ENCODE measurements around the gene SPOP.
"Not testable (repeated sequence)": the region's sequence is repeated elsewhere in the genome, so short reads cannot be mapped to it uniquely, and the experiment has no call there.

SPOP gene

DNA sequence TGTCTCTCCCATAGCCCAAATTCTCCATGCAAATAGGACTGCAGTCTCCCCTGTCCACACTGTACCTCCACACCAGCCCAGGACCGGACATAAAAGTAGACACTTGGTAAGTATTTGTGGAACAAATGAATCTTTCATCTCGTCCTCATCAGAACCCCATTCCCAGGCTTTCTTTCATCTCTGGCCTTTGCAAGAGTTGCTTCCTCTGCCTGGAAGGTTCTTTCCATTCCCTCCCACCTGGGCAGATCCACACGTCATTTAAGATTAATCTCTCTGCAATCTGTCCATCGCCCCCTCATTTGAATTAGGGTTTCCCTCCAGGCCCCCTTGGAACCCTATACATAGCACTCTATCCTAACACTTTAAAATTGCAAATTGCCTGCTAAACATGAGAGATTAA, 106.1 kb downstream of the SPOP start:
- DNase-seq (ENCODE audit: low spot score), result no peak

DNA sequence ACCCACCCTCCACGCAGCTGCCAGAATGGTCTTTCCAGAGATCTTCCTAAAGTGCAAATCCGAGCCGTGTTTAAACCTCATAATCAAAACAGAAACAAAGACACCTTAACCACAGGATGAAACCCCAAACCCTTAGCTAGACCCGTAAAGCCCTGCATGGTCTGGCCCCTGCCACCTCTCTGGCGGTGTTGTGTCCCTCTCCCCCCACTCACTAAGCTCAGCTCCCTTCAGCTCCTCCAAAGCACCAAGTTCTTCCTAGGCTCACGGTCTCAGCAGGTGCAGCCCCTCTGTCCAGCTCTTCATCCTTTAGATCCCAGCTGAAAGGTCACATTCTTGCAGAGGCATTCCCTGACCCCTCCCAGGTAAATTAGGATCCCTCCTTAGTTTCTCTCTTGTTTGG, 106.6 kb downstream of the SPOP start:
- no peak for DNase-seq (ENCODE audit: low spot score)

DNA sequence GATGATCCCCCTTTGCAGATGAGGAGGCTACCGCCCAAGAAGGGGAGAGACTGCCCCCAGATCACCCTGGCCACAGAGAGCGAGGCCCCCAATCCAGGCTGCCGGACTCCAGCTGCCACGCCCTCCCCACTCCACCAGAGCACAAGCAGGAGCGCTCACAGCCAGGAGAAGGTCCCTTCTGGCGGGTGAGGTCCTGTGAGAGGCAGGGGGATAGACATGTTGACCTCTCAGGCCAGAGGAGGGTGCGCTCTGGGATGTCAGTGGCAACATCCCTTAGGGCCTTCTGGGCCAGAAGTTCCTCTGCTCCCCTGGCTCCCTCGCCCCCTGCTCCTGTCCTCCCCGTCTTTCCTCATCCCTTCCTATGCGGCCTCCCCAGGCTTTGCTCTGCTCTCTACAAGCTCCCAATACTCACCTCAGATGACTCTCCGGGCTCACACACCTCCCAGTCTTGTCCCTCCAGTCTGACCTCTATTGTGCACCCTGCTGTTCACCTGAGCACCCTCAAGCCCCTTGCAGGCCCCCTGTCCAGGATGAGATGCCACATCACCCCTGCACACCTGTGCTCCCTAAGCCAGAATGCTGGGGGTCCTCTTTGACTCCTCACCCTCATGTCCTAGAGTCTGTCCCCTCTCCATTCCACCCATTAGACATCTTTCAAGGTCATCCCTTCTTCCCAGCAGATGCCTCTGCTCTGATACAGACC, 107.2 kb downstream of the SPOP start:
- no peak for DNase-seq (ENCODE audit: low spot score)

GRCh38 chr17:49568695-49569047, 109.2 kb downstream of the SPOP start:
- DNase-seq (ENCODE audit: low spot score), result not testable (repeated sequence)

GRCh38 chr17:49567871-49568694, 109.8 kb downstream of the SPOP start:
- peak; percentile 72 for DNase-seq (ENCODE audit: low spot score)

- no peak for DNase-seq (ENCODE audit: low spot score)
These were observed 110.8 kb downstream of the SPOP start for GRCh38 chr17:49567104-49567521.

DNA sequence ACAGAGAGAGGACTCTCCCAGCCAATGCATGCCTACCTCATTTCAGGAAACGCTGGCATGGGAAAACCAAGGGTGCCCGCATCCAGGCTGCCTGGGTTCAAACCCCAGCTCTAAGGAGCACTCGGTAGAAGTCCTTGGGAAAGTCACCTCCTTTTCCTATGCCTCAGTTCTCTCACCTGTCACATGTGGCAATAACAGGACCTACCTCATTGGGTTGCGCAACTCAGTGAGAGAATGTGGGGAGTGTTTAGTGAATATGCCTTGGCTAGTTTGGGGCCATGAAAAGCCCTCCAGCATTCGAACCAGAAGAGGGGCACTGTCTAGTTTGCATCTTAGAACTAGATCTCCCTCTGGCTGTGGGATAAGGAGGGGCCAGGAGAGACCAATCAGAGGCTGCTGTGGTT, 111.2 kb downstream of the SPOP start:
- no peak for DNase-seq (ENCODE audit: low spot score)

GRCh38 chr17:49565948-49566491, 111.9 kb downstream of the SPOP start:
- no peak for DNase-seq (ENCODE audit: low spot score)

GRCh38 chr17:49564638-49565037, 113.3 kb downstream of the SPOP start:
- DNase-seq (ENCODE audit: low spot score), result no peak

GRCh38 chr17:49557312-49558024, 120.4 kb downstream of the SPOP start:
- no peak for DNase-seq (ENCODE audit: low spot score)

GRCh38 chr17:49556223-49556943, 121.5 kb downstream of the SPOP start:
- peak; percentile 89 for DNase-seq (ENCODE audit: low spot score)

DNA sequence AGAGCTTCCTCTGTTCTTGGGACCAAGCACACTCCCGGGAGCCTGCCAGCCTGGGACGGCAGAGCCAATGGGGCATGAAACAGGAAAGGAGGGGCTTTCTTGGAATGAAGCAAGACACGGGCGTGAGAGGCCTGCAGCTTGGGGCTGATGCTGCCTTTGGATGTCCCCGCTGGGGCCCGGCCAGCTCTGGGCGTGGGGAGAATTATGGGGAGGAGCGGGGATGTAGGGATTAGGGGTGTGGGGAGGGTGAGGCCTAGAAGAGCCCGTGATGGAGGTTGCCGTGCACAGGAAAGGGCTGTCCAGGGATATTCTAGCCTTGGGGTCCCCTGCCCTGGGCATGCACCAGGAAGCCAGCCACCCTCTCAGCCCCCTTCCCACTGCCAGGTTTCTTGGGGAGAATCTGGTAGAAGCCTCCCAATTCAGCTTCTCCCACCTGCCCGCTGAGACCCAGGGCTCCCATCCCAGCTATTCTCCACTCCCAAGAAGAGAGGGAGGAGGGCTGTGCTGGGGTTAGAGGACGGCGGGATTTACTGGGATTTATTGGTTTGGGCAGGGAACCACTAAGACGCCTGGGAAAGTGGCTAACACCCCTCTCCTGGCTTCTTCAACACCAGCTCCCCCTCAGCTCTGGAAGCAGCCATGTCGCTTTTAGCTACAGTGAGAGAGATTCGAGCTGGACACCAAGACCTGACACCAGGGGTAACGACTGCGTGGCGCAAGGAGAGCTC, 122.2 kb downstream of the SPOP start:
- no peak for DNase-seq (ENCODE audit: low spot score)

GRCh38 chr17:49554694-49555494, 123.0 kb downstream of the SPOP start:
- DNase-seq (ENCODE audit: low spot score), result no peak

GRCh38 chr17:49553676-49554335, 124.1 kb downstream of the SPOP start:
- DNase-seq (ENCODE audit: low spot score), result no peak

DNA sequence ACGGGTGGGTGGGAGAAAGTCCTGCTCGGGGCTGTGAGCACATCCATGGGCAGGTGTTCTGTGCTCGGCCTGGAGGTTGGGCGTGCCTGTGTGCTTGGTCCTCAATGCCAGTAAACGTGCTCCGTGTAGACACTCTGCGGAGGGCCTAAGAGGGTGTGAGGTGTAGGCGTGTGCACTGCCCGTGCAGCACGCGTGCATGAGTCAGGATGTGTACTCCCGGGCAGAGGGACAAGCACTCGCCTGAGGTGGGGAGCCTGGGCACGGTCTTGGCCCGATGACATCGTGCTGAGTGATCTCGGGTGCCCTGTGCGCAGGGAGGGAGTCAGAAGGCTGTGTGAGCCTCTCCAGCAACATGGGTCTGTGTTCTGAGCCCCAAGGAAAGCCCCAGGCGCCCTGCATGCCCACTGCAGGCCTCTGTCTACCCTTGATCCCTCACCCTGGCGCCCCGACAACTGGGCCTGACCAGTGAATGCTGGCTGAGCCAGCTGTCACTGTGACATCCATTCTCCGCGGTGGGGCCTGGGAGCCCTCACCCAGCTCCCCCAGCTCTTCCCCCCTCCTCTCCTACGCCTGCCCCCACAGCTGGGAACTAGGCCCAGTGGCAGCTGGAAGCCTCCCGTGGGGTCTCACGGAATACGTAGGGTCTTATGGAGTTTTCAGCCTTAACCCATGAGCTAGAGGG, 125.7 kb downstream of the SPOP start:
- DNase-seq (ENCODE audit: low spot score), result no peak

- no peak for DNase-seq (ENCODE audit: low spot score)
These were observed 126.5 kb downstream of the SPOP start for GRCh38 chr17:49551221-49552069.

DNA sequence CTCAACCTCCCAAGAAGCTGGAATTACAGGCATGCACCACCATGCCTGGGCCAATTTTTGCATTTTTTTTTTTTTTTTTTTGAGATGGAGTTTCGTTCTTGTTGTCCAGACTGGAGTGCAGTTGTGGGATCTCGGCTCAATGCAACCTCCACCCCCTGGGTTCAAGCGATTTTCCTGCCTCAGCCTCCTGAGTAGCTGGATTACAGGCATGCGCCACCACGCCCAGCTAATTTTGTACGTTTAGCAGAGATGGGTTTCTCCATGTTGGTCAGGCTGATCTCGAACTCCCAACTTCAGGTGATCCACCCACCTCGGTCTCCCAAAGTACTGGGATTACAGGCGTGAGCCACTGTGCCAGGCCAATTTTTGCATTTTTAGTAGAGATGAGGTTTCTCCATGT, 127.1 kb downstream of the SPOP start:
- DNase-seq (ENCODE audit: low spot score), result not testable (repeated sequence)

Measured in germinal center (tissue), 1 donor.